HG03571 (cell line): ENCODE results near the gene IFI30.
A peak's percentile ranks its signal among the peaks of the same experiment; 100 is the strongest.

Source experiments
- ATAC-seq: cut with Tn5 transposase; IDR thresholded peaks from one replicate; pipeline ENCODE4 v1.9.1; 2021; ENCODE audit not compliant: unreplicated experiment

The IFI30 gene

GRCh38 chr19:18170714-18171255 lies 2.8 kb upstream of the IFI30 start:
- no peak for ATAC-seq

GRCh38 chr19:18171605-18172327 lies 1.8 kb upstream of the IFI30 start:
- ATAC-seq: no peak

GRCh38 chr19:18172331-18173053 lies 1.1 kb upstream of the IFI30 start:
- no peak for ATAC-seq

DNA sequence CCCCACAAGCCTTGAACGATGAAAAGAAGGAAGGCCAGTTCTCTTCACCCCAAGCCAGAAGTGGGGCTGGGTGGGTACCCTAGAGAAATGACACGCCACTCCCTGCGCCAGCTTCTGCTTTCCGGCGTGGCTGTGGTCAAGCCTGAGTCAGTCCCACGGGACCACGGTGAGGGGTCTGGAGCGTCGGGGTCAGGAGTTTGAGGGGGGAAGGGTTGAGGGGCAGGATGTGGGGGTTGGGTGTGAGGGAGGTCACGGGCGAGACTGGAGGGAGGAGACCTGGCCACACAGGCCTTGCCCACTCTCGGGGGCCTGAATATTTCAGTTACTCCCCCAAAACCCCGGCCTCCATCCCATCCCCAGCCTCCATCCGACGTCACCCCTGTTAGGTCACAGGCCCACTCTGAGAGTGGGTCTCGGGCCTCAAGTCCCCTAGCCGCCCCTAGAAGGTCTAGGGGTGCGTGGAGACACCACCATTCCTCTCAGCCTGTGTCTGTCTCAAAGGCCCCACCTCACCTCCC lies 500 bp upstream of the IFI30 start:
- no peak for ATAC-seq

GRCh38 chr19:18174983-18175382 lies 1.4 kb downstream of the IFI30 start:
- no peak for ATAC-seq

DNA sequence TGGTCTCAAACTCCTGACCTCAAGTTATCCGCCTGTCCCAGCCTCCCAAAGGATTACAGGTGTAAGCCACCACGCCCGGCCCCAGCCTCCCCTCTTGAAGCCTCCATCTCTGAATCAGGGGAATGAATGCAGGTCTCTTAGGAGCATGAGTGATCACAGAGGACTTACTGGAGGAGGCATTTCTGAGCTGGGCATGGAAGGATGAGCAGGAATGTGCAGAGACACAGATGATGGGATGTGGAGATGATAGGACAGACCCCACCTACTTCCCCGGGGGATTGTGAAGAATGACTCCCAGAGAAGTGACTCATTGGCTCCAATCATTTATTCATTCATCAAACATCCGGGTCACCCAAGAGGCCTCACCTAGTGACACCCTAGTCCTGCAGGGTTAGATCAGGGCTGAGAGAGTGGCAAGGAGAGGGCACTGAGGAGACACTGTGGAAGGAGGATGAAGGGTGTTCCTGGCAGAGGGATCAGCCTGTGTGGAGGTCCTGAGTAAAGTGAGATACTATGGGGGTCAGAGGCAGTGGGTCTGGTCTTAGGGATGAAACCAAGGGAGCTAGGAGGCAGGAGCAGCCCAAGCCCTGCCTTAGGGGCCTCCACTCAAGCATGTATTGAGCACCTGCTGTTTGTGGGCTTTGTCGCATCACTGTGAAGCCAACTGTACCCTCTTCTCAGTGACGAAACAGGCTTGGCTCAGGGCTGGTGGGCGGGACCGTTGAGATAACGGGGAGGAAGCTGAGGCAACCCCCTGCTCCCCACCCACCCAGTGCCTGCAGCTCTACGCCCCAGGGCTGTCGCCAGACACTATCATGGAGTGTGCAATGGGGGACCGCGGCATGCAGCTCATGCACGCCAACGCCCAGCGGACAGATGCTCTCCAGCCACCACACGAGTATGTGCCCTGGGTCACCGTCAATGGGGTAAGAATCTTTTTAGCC lies 3.0 kb downstream of the IFI30 start:
- no peak for ATAC-seq

- no peak for ATAC-seq
Measured at GRCh38 chr19:18179957-18180356, 6.3 kb downstream of the IFI30 start.

GRCh38 chr19:18183529-18183928 lies 9.9 kb downstream of the IFI30 start:
- no peak for ATAC-seq

GRCh38 chr19:18185538-18185937 lies 11.9 kb downstream of the IFI30 start:
- no peak for ATAC-seq

GRCh38 chr19:18190278-18190677 lies 16.7 kb downstream of the IFI30 start:
- no peak for ATAC-seq

DNA sequence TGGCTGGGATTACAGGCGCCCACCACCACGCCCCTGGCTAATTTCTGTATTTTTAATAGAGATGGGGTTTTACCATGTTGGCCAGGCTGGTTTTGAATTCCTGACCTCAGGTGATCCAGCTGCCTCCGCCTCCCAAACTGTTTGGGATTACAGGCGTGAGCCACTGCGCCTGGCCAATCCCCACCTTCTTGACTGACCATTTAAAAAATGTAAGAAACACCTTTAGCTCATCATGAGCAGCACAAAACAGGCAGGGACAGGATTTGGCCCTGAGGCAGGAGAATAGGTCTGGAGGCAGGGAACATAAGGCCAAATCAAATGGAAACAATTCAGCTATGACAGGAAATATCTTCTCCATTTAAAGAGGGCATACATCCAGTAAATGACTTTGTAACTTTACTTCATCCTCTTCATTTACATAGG lies 18.0 kb downstream of the IFI30 start:
- no peak for ATAC-seq

DNA sequence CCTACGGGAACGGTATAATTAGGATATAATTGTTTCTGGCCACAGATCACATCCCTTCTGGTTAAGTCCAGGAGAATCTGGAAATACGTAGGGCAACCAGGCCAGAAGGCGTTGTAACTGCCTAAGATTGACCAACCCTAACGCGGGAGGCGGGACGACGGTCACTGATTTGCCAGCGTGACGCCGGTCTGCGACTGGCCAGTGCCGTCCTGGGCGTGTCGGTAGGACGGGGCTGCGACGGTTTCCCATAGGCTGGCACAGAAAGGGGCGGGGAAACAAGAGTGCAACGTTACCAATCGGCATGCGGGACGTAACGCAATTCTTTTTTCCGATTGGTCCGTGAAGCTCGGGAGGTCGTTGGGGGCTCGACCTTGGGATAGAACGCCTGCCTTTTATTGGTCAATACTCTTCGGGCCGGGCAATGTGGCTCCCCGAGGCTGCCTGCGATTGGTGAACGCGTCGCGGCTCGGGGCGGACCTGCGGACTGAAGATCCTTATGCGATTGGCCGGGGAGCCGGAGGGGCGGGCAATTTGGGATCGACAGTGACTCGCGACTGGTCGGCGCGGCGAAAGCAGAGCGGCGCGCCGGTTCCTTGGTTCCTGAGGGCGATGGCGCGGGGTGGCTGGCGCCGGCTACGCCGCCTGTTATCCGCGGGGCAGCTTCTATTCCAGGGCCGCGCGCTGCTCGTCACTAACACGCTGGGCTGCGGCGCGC lies 19.2 kb downstream of the IFI30 start, which contains the start of gene MPV17L2:
MPV17L2 (plus strand) TSS at position 546 of the 715 bp plus-strand sequence; CDS start at position 610, 64 bp downstream.
- peak; percentile 72 for ATAC-seq

GRCh38 chr19:18193388-18194180 lies 20.0 kb downstream of the IFI30 start:
- peak; percentile 3 for ATAC-seq

DNA sequence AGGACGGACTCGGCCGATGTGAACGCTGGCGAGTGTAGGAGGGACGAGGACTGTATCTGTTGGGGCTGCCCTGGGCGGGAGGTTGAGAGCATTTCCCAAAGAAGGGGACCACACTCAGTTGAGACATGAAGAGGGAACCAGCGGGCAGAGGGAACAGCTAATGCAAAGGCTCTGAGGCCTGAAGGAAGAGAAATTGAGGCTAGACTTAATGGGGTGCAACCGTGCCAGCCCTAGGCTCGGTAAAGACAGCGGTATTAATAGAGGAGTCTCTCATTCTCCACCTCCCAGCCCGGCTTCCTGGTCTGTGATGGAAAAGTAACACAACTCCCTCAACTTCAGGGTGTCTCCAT lies 20.5 kb downstream of the IFI30 start:
- ATAC-seq: no peak

GRCh38 chr19:18194554-18195238 lies 21.1 kb downstream of the IFI30 start:
- no peak for ATAC-seq

DNA sequence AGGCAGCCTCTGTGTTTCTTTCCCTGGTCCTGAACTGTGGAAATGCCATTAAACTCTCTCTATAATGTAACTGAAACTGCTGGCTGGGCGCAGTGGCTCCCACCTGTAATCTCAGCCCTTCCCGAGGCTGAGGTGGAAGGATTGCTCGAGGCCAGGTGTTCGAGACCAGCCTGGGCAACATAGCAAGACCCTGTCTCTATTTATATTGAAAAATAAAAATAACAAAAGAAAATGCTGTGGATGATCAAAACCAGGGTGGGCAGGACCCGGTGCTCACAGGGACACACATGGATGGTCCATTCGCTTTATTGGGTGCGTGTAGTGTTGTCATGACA lies 22.9 kb downstream of the IFI30 start:
- no peak for ATAC-seq

GRCh38 chr19:18197306-18197705 lies 23.7 kb downstream of the IFI30 start:
- ATAC-seq: no peak

DNA sequence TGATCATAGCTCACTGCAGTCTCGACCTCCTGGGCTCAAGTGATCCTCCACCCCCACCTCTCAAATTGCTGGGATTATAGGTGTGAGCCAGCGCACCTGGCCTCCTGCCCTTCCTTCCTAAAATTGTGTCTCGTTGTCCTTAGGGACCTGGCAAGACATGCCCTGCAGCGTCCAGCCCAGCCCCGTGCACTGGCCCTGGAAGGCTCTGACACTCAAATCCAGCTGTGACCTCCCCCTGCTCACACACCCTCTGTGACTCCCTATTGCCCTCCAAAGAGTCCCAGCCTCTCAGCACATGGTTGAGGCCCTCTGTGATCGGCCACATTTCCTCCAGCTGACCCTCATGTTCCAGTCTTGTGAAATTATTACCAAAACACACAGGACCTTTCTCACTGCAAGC lies 24.3 kb downstream of the IFI30 start:
- ATAC-seq: no peak

GRCh38 chr19:18198374-18198773 lies 24.8 kb downstream of the IFI30 start:
- no peak for ATAC-seq
